Ishikawa (cell line): ENCODE measurements around the gene ACOXL.

Source experiments
- CEBPB ChIP-seq: IDR thresholded peaks from 2 replicates; pipeline ENCODE4 v1.6.1; 2012
- CREB1 ChIP-seq: IDR thresholded peaks from 2 replicates; pipeline ENCODE4 v1.6.1; 2012; ENCODE audit warnings: low read depth
- EGR1 ChIP-seq: IDR thresholded peaks from 2 replicates; pipeline ENCODE4 v1.6.1; 2012
- EP300 ChIP-seq: IDR thresholded peaks from 2 replicates; pipeline ENCODE4 v1.6.1; 2012; ENCODE audit warnings: borderline replicate concordance
- FOXM1 ChIP-seq: IDR thresholded peaks from 2 replicates; pipeline ENCODE4 v1.6.1; 2012; ENCODE audit warnings: low read depth, borderline replicate concordance
- NFIC ChIP-seq: IDR thresholded peaks from 2 replicates; pipeline ENCODE4 v1.6.1; 2012
- RAD21 ChIP-seq: IDR thresholded peaks from 2 replicates; pipeline ENCODE4 v1.6.1; 2012; ENCODE audit warnings: low read depth
- TAF1 ChIP-seq: IDR thresholded peaks from 2 replicates; pipeline ENCODE4 v1.6.1; 2012; ENCODE audit warnings: low read depth, mild to moderate bottlenecking
- TCF12 ChIP-seq: IDR thresholded peaks from 2 replicates; pipeline ENCODE4 v1.6.1; 2012; ENCODE audit warnings: low read depth
- TEAD4 ChIP-seq: IDR thresholded peaks from 2 replicates; pipeline ENCODE4 v1.6.1; 2012
- YY1 ChIP-seq: IDR thresholded peaks from 2 replicates; pipeline ENCODE4 v1.6.1; 2012; ENCODE audit warnings: low read depth
- ZBTB7A ChIP-seq: IDR thresholded peaks from 2 replicates; pipeline ENCODE4 v1.6.1; 2012; ENCODE audit warnings: low read depth
- TF ChIP-seq, protein P1 (sequence below): IDR thresholded peaks from 2 replicates; pipeline ENCODE4 v1.6.1; 2012; ENCODE audit warnings: low read depth, mild to moderate bottlenecking
- TF ChIP-seq, protein P2 (sequence below): IDR thresholded peaks from 2 replicates; pipeline ENCODE4 v1.6.1; 2012
- TF ChIP-seq, protein P3 (sequence below): IDR thresholded peaks from 2 replicates; pipeline ENCODE4 v1.6.1; 2012

ACOXL gene

DNA sequence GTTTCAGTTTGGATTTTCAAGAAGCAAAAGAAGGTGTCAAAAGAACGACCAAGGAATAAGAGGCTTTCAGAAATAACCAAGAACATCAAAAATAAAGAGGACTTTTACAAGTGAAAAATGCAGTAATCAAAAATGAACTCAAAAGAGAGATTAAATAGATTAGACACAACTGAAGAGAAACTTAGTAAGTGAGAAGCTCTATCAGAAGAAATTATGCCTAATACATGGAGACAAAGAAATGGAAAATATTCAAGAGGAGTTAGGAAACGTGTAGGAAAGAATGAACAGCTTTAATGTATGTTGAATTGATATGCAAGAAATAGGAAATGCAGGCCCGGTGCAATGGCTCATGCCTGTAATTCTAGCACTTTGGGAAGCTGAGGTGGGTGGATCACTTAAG, 145.8 kb downstream of the ACOXL start:
- TF ChIP-seq RAD21 (no peak), EP300 (no peak), YY1 (no peak), NFIC (no peak), TAF1 (no peak), FOXM1 (no peak), TCF12 (no peak), EGR1 (no peak), CREB1 (no peak)
- TF ChIP-seq, protein P1, sequence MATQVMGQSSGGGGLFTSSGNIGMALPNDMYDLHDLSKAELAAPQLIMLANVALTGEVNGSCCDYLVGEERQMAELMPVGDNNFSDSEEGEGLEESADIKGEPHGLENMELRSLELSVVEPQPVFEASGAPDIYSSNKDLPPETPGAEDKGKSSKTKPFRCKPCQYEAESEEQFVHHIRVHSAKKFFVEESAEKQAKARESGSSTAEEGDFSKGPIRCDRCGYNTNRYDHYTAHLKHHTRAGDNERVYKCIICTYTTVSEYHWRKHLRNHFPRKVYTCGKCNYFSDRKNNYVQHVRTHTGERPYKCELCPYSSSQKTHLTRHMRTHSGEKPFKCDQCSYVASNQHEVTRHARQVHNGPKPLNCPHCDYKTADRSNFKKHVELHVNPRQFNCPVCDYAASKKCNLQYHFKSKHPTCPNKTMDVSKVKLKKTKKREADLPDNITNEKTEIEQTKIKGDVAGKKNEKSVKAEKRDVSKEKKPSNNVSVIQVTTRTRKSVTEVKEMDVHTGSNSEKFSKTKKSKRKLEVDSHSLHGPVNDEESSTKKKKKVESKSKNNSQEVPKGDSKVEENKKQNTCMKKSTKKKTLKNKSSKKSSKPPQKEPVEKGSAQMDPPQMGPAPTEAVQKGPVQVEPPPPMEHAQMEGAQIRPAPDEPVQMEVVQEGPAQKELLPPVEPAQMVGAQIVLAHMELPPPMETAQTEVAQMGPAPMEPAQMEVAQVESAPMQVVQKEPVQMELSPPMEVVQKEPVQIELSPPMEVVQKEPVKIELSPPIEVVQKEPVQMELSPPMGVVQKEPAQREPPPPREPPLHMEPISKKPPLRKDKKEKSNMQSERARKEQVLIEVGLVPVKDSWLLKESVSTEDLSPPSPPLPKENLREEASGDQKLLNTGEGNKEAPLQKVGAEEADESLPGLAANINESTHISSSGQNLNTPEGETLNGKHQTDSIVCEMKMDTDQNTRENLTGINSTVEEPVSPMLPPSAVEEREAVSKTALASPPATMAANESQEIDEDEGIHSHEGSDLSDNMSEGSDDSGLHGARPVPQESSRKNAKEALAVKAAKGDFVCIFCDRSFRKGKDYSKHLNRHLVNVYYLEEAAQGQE, result no peak
- TF ChIP-seq, protein P2, sequence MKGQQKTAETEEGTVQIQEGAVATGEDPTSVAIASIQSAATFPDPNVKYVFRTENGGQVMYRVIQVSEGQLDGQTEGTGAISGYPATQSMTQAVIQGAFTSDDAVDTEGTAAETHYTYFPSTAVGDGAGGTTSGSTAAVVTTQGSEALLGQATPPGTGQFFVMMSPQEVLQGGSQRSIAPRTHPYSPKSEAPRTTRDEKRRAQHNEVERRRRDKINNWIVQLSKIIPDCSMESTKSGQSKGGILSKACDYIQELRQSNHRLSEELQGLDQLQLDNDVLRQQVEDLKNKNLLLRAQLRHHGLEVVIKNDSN, result no peak

DNA sequence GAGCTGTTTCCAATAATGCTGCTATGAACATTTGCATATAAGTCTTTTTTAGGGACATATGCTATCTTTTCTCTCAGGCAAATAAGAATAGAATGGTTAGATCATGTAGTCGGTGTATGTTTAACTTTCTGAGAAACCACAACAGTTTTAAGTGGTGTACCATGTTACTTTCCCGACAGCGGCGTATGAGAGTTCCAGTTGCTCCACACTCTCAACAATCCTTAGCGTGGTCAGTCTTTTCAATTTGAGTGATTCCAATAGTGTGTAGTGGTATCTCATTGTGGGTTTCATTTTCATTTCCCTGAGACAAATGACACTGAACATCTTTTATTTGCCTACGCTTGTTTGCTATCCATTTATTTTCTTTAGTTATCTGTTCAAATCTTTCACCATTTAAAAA, 149.5 kb downstream of the ACOXL start:
- TF ChIP-seq CREB1, result no peak
- TF ChIP-seq TEAD4, result no peak
- TF ChIP-seq, protein P3, sequence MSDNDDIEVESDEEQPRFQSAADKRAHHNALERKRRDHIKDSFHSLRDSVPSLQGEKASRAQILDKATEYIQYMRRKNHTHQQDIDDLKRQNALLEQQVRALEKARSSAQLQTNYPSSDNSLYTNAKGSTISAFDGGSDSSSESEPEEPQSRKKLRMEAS, result no peak
- no peak for TF ChIP-seq FOXM1
- no peak for TF ChIP-seq TAF1
- TF ChIP-seq TCF12, result no peak
- no peak for TF ChIP-seq EP300
- TF ChIP-seq EGR1, result no peak
- TF ChIP-seq YY1, result no peak
- TF ChIP-seq ZBTB7A, result no peak
- TF ChIP-seq, protein P1, result no peak
- TF ChIP-seq RAD21, result no peak

DNA sequence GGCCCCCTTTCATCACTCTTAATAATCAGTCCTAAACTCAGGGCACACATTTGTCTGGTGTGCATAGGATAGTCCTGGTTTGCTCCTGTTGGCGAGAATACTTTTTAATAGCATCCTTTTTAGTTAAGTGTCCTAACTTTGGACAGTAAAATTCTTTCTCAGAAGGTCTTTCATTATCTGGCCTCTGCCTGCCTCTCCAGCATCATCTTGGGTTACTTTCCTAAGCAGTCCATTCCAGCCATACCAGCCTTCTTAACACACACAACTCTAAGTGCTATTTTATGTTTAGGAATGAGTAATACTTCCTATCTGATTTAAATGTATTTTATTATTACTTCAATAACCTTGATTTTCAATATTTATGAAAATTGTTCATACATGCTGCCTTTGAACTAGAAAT, 151.0 kb downstream of the ACOXL start:
- TF ChIP-seq TEAD4, result no peak
- TF ChIP-seq ZBTB7A, result no peak
- TF ChIP-seq TAF1, result no peak
- TF ChIP-seq, protein P2, result no peak

DNA sequence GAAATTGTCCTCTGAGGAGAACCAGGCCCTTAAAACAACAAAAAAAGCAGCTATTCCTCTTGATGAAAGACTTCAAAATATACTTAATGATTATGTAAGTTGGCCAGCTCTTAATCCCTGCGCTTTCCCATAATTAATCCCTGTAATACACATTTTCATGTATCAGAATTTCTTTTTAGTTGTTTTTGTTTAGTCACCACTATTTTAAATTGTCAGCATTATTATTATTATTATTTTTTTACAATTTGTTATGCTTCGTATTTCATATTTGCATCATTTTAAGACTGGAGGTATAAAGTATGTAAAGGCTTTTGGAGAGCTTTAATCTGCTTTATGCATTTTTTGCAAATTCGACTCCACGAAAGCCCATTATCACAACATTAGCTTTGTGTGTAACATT, 152.9 kb downstream of the ACOXL start:
- TF ChIP-seq CEBPB (no peak), EGR1 (no peak), RAD21 (no peak), CREB1 (no peak), TEAD4 (no peak), NFIC (no peak), TCF12 (no peak), YY1 (no peak), FOXM1 (no peak), ZBTB7A (no peak), EP300 (no peak), TAF1 (no peak)
- TF ChIP-seq, protein P3, result no peak
- TF ChIP-seq, protein P2, result no peak
- TF ChIP-seq, protein P1, result no peak
